Peyer's patch (tissue), 4 donors: ENCODE results near the gene ACIN1.

Experiments used
- CTCF ChIP-seq, 6 experiments: fragments of 450-650 bp in 4 of 6; fragments of 200-600 bp in 2 of 6; sonication (generic) in 1 of 6; IDR thresholded peaks; one replicate each; pipeline ENCODE4 v1.5.1; 2017 to 2019; ENCODE audit warnings: antibody characterized with exemption in 6 of 6, mild to moderate bottlenecking in 3 of 6, moderate library complexity in 1 of 6
- POLR2A ChIP-seq, 2 donors: fragments of 450-650 bp; IDR thresholded peaks; one replicate each; pipeline ENCODE4 v1.5.1; 2017; ENCODE audit warnings: antibody characterized with exemption in 2 of 2, mild to moderate bottlenecking in 2 of 2, moderate library complexity in 2 of 2

GRCh38 chr14:23040100-23040499 lies 54.8 kb downstream of the ACIN1 start:
- no peak for TF ChIP-seq CTCF (IDR thresholded peaks at IDR 0.05)
- no peak for TF ChIP-seq POLR2A (IDR thresholded peaks at IDR 0.05)
